Fibroblast of lung (primary cell): ENCODE measurements around the gene C3orf20. TPM values are rescaled to one million over a fixed set of nuclear protein-coding genes. Genes with fewer than 3 reads are reported as not detected.
A peak's percentile ranks its signal among the peaks of the same experiment; 100 is the strongest.
"Not testable (repeated sequence)": the region's sequence is repeated elsewhere in the genome, so short reads cannot be mapped to it uniquely, and the experiment has no call there.

Experiments used
- DNase-seq, 2 donors: peaks; one replicate each; pipeline versions ENCODE4 v3.0.0 to v3.0.0-alpha.2; 2010; ENCODE audit warnings: low read depth in 2 of 2
- H2AFZ ChIP-seq: 2 replicates; pipeline ENCODE4 v1.5.1; 2012; ENCODE audit warnings: low read length, control low read depth, inconsistent platforms
- H3K27ac ChIP-seq: 2 replicates; pipeline ENCODE4 v1.5.1; 2011; ENCODE audit warnings: low read length, control low read depth; ENCODE audit not compliant: insufficient read depth
- H3K27me3 ChIP-seq: 2 replicates; pipeline ENCODE4 v1.5.1; 2011; ENCODE audit warnings: mild to moderate bottlenecking, low read length; ENCODE audit not compliant: control insufficient read depth, insufficient read depth
- H3K36me3 ChIP-seq: 2 replicates; pipeline ENCODE4 v1.5.1; 2011; ENCODE audit warnings: low read length; ENCODE audit not compliant: control insufficient read depth, insufficient read depth
- H3K4me1 ChIP-seq: 2 replicates; pipeline ENCODE4 v1.5.1; 2011; ENCODE audit warnings: low read length; ENCODE audit not compliant: control insufficient read depth, insufficient read depth; ENCODE audit errors: extremely low read depth
- H3K4me2 ChIP-seq: 2 replicates; pipeline ENCODE4 v1.5.1; 2011; ENCODE audit warnings: low read length, control low read depth; ENCODE audit not compliant: insufficient read depth; ENCODE audit errors: extremely low read depth
- H3K4me3 ChIP-seq, 4 experiments: fragments of 200-600 bp in 1 of 4; sonication (generic) in 1 of 4; replicated peaks in 1 of 4; 2 replicates each; pipeline ENCODE4 v1.5.1; 2011 to 2016; ENCODE audit warnings: low read length in 4 of 4, low read depth in 3 of 4, mild to moderate bottlenecking in 3 of 4, control low read depth in 2 of 4, inconsistent platforms in 1 of 4, mixed read lengths in 1 of 4; ENCODE audit not compliant: insufficient read depth in 1 of 4; ENCODE audit errors: control extremely low read depth in 1 of 4
- H3K79me2 ChIP-seq: 2 replicates; pipeline ENCODE4 v1.5.1; 2012; ENCODE audit warnings: mild to moderate bottlenecking, low read length, inconsistent platforms; ENCODE audit not compliant: control insufficient read depth, insufficient read depth
- H3K9ac ChIP-seq: 2 replicates; pipeline ENCODE4 v1.5.1; 2011; ENCODE audit warnings: mild to moderate bottlenecking, low read length, control low read depth; ENCODE audit not compliant: insufficient read depth
- H3K9me3 ChIP-seq: 2 replicates; pipeline ENCODE4 v1.5.1; 2012; ENCODE audit warnings: low read depth, low read length; ENCODE audit not compliant: control insufficient read depth, insufficient read depth
- H4K20me1 ChIP-seq: 2 replicates; pipeline ENCODE4 v1.5.1; 2011; ENCODE audit warnings: low read length; ENCODE audit not compliant: control insufficient read depth, insufficient read depth; ENCODE audit errors: extremely low read depth
- CTCF ChIP-seq, 2 donors: IDR thresholded peaks in 1 of 2; conservative IDR thresholded peaks in 1 of 2; 1 replicate in 1 of 2; 2 replicates in 1 of 2; pipeline ENCODE4 v1.5.1; 2011 to 2012; ENCODE audit warnings: low read length in 2 of 2, control low read depth in 1 of 2, inconsistent platforms in 1 of 2, low read depth in 1 of 2, mild to moderate bottlenecking in 1 of 2
- EZH2 ChIP-seq: IDR thresholded peaks from 2 replicates; pipeline ENCODE4 v1.5.1; 2012; ENCODE audit warnings: low read length, control low read depth, mild to moderate bottlenecking; ENCODE audit errors: missing control alignments
- polyA plus RNA-seq, 2 donors: library from polyadenylated mRNA; depleted of rRNA in 1 of 2; stranded (reverse) in 1 of 2; unstranded in 1 of 2; fragments of >200 nt; gene quantifications; 2 replicates each; pipeline ENCODE4 v1.2.1, GENCODE V29; 2011 to 2012; ENCODE audit warnings: missing spikeins in 1 of 2
- total RNA-seq: library from RNA; depleted of rRNA; stranded (reverse); fragments of >200 nt; gene quantifications from 2 replicates; pipeline ENCODE4 v1.2.1, GENCODE V29; 2014

Gene C3orf20
- total and polyA plus RNA-seq, 2 donors (not counting 1 experiment from before 2014, with no cell fraction given): not detected

DNA sequence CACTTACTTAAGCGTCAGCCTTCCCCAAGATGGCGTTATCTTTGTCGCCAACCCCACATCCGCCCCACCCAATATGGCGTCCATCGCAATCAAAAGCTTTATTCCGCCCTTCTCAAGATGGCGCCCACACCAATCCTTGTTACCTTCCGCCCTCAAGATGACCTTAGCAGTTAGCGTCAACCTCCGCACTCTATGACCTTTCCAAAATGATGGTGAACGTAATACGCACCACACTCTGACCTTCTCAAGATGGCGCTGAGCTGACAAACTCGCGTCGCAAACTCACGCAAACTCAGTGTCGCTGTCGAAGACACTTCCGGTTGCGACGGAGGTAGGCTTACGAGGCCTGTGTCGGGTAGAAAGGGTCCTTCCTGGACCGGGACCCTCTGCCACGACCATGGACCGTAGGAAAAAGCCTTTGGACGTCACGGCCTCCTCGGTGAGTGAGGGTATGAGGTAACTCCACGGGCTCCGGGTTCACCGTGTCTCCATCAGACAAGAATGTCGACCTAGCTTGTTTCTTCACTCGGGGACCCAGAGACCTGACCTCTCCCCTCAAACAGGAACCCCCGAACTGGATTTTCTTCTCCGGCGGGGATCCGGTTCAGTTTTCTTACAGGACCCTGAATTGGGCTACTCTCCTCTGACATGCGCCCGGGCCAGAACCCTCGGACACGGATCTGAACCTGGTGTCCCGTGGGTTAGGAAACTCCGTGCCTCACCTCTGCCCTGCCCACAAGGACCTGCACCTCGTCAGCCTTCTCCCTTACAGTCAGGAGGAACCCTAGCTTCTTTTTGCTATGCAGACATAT lies 23.3 kb upstream of the C3orf20 start, which contains the start of gene CCDC174:
Gene CCDC174 (plus strand): TSS at position 323 of the 812 bp plus-strand sequence. CDS start 75 bp downstream, at position 398.
- Histone ChIP-seq H3K4me3 (peak within 1 kb of the TSS; percentile 74 to 91 (median 89)), H3K27ac (peak within 1 kb of the TSS; percentile 93), H3K27me3 (no peaks in the 10 kb centered on the region), H3K4me2 (peak within 1 kb of the TSS; percentile 52), H2AFZ (peak within 1 kb of the TSS; percentile 98), H4K20me1 (no peaks in the 10 kb centered on the region), H3K79me2 (peaks cover 17% of the 10 kb centered on the region), H3K9me3 (no peaks in the 10 kb centered on the region), H3K4me1 (no peaks in the 10 kb centered on the region), H3K36me3 (peaks cover 5% of the 10 kb centered on the region), H3K9ac (peak within 1 kb of the TSS; percentile 82)
- no peak for TF ChIP-seq EZH2
- TF ChIP-seq CTCF (conservative IDR thresholded peaks at IDR 0.05 in 1 of 2, IDR thresholded peaks at IDR 0.05 in 1 of 2; ENCODE audit: low read depth in 1 of 2, low read length in 2 of 2): no peak
- DNase-seq: peak; percentile 98 to 100

DNA sequence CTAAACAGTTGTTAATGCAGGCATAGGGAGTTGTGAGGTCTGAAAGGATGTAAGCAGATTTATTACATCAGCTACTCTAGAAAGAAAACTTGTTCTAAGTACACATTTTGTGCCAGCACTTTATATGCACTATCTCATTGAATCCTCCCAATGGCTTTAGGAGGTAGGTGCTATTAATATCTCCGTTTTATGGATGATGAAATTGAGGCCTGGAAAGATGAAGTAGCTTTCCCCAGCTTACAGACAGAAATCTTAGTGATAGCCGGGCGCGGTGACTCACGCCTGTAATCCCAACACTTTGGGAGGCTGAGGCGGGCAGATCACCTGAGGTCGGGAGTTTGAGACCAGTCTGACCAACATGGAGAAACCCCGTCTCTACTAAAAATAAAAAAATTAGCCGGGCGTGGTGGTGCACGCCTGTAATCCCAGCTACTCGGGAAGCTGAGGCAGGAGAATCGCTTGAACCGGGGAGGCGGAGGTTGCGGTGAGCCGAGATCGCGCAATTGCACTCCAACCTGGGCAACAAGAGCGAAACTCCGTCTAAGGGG lies 22.5 kb upstream of the C3orf20 start:
- not testable (repeated sequence) for H3K9me3 ChIP-seq, H4K20me1 ChIP-seq, H2AFZ ChIP-seq, H3K36me3 ChIP-seq, H3K27me3 ChIP-seq, H3K4me1 ChIP-seq
- H3K27ac ChIP-seq: peak overlapping the region; percentile 93
- peak overlapping the region; percentile 74 to 91 (median 89) for H3K4me3 ChIP-seq
- peak overlapping the region; percentile 49 for H3K4me2 ChIP-seq
- H3K9ac ChIP-seq: peak overlapping the region; percentile 82
- peaks cover 17% of the 10 kb centered on the region for H3K79me2 ChIP-seq
- DNase-seq: peak; percentile 11 to 26

GRCh38 chr3:14657579-14657978 lies 17.4 kb upstream of the C3orf20 start:
- Histone ChIP-seq H3K27ac (no peak overlapping the region), H3K9ac (no peak overlapping the region), H3K4me1 (no peaks in the 10 kb centered on the region), H4K20me1 (no peaks in the 10 kb centered on the region), H3K9me3 (no peaks in the 10 kb centered on the region), H3K36me3 (peaks cover 7% of the 10 kb centered on the region), H2AFZ (no peak overlapping the region), H3K27me3 (no peaks in the 10 kb centered on the region), H3K79me2 (peaks cover 8% of the 10 kb centered on the region), H3K4me3 (no peak overlapping the region), H3K4me2 (no peak overlapping the region)
- TF ChIP-seq CTCF (conservative IDR thresholded peaks at IDR 0.05 in 1 of 2, IDR thresholded peaks at IDR 0.05 in 1 of 2; ENCODE audit: low read depth in 1 of 2, low read length in 2 of 2) (no peak), EZH2 (no peak)
- no peak for DNase-seq
